Amygdala (tissue), 56 donors: Measurements from ENCODE around the gene DCAF4.

Source experiments
- DNase-seq, 56 donors: peaks; one replicate each; lab custom pipeline; 2025; lab: John Stamatoyannopoulos, UW

Gene DCAF4, protein sequence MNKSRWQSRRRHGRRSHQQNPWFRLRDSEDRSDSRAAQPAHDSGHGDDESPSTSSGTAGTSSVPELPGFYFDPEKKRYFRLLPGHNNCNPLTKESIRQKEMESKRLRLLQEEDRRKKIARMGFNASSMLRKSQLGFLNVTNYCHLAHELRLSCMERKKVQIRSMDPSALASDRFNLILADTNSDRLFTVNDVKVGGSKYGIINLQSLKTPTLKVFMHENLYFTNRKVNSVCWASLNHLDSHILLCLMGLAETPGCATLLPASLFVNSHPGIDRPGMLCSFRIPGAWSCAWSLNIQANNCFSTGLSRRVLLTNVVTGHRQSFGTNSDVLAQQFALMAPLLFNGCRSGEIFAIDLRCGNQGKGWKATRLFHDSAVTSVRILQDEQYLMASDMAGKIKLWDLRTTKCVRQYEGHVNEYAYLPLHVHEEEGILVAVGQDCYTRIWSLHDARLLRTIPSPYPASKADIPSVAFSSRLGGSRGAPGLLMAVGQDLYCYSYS

GRCh38 chr14:72926292-72927028 is at the start of gene DCAF4:
Gene DCAF4, plus strand, starts transcription at chr14:72926464. Its CDS starts 11,515 bp downstream, at chr14:72937979.
- DNase-seq: peak; percentile 54 to 97 (median 90)

DNA sequence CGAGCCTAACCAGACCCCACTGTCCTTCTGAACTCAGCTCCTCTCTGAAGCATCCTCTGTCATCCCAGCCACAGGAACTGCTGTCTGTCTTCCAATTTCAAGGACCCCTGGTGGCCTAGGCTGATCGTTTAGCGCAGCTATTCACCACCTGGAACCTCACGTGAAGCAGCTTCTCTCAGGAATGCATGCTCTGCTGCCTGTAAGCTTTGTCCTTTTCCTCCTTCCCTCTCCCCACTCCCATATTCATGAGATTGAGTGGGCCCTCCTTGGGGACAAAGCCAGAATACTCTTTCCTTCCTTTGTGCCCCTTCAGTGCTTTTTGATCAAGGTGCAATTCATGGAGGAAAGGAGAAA is 49.6 kb upstream of the DCAF4 start:
- no peak for DNase-seq

DNA sequence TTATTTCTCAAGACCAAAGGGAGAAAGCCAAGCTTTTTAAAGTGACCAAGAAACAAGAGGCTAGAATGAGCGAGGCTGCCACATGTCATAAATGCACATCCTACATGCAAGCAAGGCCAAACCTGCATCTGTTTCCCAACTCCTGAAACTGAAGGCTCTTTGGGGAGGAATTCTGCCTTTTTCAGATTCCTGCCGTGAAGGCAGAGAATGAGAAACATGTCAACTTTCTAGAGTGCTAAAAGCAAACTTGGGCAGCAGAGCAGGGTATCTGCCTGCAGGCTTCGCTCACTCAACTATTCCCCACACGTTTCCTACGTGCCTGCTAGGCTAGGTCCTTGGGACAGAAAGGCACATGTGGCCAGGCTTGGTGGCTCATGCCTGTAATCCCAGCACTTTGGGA is 47.5 kb upstream of the DCAF4 start:
- no peak for DNase-seq

GRCh38 chr14:72879431-72879830 is 46.8 kb upstream of the DCAF4 start:
- no peak for DNase-seq

DNA sequence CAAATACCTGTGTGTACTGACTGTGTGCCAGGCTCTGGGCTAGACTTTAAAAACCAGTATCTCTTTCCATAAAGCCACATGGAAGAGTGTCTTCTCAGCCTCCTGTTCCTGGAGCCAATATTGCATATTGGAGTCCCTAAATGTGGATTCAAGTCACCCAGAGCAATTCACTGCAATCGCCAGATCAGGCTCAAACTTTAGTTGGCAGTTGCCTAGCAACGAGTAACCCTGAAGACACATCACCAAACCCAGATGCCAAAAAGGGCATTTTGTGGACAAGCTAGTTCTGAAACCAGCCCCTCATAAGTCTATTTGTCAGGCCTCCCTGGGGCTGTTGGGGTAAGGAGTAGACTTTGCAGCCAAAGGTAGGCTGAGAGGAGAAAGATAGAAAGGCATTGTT is 46.1 kb upstream of the DCAF4 start:
- DNase-seq: no peak

- DNase-seq: no peak
Observed at GRCh38 chr14:72880820-72881219, 45.4 kb upstream of the DCAF4 start.

DNA sequence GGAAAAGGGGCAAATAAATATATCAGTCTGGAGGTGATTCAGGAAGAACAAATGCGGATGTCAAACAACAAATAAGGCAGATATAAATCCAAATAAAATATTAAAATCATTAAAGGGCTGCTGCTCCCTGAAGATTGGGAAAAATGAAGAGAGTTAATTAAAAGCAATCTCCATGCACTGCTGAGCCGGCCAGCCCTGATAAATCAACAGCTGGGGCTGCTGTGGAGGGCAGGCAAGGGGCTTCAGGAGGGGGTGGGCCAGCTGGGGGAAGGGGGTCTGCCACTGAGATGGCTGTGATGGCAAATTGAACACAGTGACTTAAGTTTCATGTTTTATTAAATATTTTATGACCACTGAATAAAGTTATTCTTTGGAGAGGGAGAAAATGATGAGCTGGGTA is 44.7 kb upstream of the DCAF4 start:
- DNase-seq: no peak

GRCh38 chr14:72882047-72882446 is 44.2 kb upstream of the DCAF4 start:
- no peak for DNase-seq

DNA sequence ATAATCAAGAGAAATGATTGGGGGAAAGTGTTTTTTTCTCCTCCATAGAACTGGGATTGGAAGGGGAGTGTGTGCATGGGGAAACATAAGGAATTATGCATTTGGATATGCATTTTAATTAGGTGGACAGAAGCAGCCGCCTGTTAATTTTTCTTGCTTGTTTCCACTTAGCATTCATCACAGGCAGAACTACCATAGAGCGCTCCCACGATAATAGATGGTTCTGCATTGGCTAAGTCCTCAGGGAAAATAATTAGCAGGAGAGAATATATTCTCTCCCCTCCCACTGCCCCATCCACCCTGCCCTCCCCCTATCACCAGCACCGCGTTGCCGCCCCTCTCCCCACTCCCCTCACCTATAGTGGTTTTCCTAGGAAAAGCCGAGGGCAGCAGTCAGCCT is 43.8 kb upstream of the DCAF4 start:
- no peak for DNase-seq

GRCh38 chr14:72883109-72883508 is 43.2 kb upstream of the DCAF4 start:
- no peak for DNase-seq

DNA sequence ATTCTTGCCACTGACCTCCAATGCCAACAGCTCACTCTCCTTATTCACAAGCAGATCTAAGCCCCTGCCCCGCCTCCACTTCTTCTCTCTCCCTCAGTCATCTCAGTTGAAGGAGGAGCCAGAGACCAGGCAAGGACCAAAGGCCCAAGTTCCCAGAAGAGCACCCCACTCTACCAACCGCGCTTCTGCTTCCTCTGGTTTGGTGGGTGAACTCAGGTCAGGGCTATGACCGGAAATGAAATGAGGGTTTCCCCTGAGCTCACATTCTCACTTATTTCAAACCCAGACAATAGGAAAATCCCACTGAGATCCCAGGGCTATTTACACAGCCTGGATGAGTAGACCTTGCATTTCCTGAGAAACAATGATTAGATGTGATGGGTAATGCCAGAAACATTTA is 42.3 kb upstream of the DCAF4 start:
- DNase-seq: peak in 7 of 56 donors; percentile 0 to 13 (median 5)

DNA sequence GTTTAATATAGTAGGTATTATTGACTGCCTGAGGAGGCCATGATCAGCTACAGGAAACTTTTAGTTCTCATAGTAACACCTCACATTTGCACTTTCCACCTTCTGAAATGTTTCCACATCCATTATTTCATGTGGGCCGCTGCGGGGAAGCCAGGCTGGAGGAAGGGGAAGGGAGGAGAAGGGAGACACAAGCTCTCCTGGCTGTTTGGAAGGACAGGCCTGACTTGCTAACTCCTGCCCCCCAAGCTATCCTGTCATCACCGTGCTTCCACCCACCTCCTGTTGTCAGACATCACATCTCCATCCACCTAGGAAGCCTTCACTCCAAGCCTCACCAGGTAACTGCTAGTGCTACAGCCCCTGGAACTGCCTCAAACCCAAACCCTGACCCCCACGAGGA is 41.9 kb upstream of the DCAF4 start:
- DNase-seq: no peak

- no peak for DNase-seq
Observed at GRCh38 chr14:72887514-72887913, 38.8 kb upstream of the DCAF4 start.

- no peak for DNase-seq
Observed at GRCh38 chr14:72888192-72888591, 38.1 kb upstream of the DCAF4 start.

- no peak for DNase-seq
Observed at GRCh38 chr14:72888636-72889201, 37.5 kb upstream of the DCAF4 start.

GRCh38 chr14:72889366-72889765 is 36.9 kb upstream of the DCAF4 start:
- no peak for DNase-seq

- peak in 2 of 56 donors; percentile 20 to 30 for DNase-seq
Observed at GRCh38 chr14:72891666-72892102, 34.6 kb upstream of the DCAF4 start.

DNA sequence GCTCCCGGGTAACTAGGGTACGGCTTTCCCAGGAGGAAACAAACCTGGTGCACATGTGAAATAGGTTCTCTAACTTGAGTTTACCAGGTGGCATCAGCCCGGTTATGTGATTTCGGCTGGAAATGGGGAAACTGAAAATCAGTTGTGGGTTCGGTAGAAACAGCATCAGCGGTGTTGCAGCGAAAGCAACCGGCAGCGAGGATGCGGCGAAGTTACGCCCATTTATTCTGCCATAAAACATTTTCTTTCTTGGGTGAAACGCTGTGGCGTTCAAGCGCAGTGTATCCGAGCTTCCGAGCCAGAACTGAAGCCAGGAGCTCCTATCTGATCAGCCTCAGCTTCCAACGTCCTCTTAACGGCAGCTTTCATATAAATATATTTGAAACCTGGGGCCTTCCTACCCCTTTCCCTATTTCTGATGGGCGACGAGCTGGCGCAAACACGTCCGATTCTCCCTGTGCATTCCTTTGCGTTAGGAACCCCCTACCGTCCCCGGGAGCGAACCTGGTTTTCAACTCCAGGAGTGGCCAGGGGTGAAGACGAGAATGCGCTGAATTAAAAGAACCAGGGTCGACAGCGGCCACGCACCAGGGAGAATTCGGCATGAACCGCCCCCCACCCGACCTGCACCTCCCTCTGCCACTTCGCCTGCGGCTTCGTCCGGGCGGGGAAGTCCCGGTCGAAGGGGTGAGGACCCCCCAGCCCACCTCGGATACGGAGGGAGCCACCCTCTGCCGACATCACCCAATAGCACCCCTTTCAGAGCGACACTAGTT is 34.0 kb upstream of the DCAF4 start:
- peak in 23 of 56 donors; percentile 4 to 57 (median 30) for DNase-seq

- DNase-seq: peak in 34 of 56 donors; percentile 4 to 59 (median 32)
Observed at GRCh38 chr14:72892879-72893635, 33.2 kb upstream of the DCAF4 start.
